Stimulated activated naive CD4-positive, alpha-beta T cell (primary cell): ENCODE measurements around the gene C16orf78.

Source experiments
- DNase-seq, 6 experiments: peaks; one replicate each; lab custom pipeline; 2025; lab: John Stamatoyannopoulos, UW

C16orf78 gene

GRCh38 chr16:49373504-49373903, at the start of gene C16orf78:
TSS of gene C16orf78 (plus strand) at chr16:49373804. CDS start at chr16:49373940, 136 bp downstream.
- no peak for DNase-seq

- DNase-seq = no peak
Measured at GRCh38 chr16:49324703-49325102, 48.9 kb upstream of the C16orf78 start.

DNA sequence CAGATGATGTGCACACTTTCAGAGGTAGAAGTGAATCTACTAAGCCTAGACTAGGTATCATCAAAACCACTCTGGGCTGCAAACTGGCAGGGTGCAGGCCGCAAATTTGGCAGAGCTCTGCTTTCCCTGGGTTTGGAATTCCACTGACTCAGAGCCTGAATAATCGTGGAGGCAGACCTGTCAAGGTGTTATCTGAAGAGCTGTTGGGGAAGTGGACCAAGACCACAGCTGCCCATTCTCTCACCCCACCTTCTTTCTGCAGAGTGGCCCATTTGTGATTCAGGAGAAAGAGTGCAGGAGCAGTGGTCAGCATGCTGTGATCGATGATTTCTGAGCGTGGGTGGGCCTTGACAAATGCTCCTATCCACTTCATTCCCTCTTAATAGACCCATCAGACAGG, 46.1 kb upstream of the C16orf78 start:
- no peak for DNase-seq

- no peak for DNase-seq
Measured at GRCh38 chr16:49328325-49328724, 45.3 kb upstream of the C16orf78 start.

- no peak for DNase-seq
Measured at GRCh38 chr16:49330562-49331201, 42.9 kb upstream of the C16orf78 start.

GRCh38 chr16:49332589-49333258, 40.9 kb upstream of the C16orf78 start:
- DNase-seq = no peak

DNA sequence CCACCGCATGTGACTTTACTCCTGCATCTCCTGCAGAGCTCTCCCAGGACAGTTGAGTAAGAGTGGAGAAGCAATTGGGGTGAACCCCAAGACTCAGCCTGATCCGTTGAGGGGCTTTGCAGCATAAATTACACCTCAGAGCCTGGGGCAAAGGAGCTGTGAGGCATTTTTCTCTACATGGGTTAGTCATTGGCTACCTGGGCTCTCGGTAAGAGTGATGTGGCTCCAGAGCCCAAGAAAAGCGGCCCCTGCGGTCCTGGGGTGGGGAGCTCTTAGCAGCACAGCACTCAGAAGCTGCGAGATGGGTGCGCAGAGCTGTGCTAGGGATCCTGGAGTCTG, 40.4 kb upstream of the C16orf78 start:
- no peak for DNase-seq

- DNase-seq = no peak
Measured at GRCh38 chr16:49335828-49336227, 37.8 kb upstream of the C16orf78 start.

GRCh38 chr16:49336581-49336980, 37.0 kb upstream of the C16orf78 start:
- DNase-seq = no peak

DNA sequence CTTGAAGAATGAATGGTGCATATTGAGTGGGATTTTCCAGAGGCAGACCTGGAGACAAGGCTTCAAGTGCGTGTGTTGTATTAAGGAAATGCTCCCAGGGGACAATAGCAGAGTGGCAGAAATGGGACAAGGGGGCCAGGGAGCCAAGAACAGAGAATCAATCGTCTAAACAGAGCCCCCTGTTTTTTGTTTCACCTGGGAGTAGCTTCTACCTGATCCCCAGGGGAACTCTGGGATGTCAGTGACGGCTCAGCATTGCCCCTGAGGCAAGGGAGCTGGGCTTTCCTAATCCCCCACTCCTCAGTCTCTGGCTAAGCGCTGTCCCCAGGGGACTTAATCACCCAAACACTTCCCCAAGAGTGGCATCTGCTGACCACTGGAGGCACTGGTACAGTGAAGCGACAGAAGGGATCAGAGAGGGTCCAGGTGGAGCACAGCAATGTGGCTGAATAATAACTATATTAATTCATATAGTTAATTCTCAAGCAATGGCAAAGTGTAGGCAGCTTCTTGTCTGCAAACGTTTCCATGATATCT, 35.7 kb upstream of the C16orf78 start:
- DNase-seq = no peak

DNA sequence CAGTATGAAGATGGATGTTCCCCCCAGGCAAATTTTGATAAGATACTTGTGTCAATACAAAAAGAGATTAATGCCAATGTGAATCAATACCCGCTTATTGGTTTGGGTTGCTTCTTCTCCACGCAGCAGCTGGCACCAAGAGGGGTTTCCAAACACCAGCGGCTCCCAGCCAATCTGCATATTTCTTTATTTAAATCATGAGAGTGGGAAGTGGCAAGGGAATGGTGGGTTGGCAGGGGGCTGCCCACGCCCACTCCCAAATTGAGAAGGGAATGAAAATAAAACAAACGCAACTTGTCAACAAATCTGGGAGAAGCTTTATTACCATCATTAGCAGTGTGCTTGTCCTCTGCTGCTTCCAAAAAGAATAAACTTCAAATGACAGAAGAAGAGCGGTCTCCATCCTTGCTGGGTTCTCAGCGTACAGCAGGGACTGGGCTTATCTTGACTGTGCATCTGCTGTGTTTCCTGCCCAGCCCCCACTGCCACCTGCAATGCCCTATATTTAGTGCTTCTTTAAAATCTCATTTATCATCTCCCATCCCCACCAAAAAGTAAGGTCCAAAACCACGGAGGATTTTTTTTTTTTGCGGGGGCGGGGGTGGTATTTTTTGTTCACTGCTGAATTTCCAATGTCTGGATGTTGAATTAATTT, 34.9 kb upstream of the C16orf78 start:
- DNase-seq = no peak

DNA sequence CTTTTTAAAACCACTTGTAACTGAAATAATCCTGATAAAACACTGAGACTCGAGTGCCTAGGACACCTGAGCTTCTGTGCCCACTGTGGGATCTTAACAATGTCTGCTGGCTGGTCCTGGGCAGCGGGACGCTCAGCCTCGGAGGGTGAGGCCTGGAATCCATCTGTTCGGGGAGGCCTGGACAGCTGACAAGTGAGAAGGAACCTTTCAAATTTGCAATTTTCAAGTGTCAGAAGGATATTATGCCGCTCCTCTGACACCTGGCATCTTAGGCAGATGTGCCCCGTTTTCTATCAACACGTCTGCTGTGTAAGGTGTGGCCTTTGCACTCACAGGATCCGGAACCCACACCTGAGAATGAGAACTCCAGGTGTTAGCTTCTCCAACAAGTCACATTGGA, 33.1 kb upstream of the C16orf78 start:
- no peak for DNase-seq

- DNase-seq = no peak
Measured at GRCh38 chr16:49341706-49342105, 31.9 kb upstream of the C16orf78 start.

DNA sequence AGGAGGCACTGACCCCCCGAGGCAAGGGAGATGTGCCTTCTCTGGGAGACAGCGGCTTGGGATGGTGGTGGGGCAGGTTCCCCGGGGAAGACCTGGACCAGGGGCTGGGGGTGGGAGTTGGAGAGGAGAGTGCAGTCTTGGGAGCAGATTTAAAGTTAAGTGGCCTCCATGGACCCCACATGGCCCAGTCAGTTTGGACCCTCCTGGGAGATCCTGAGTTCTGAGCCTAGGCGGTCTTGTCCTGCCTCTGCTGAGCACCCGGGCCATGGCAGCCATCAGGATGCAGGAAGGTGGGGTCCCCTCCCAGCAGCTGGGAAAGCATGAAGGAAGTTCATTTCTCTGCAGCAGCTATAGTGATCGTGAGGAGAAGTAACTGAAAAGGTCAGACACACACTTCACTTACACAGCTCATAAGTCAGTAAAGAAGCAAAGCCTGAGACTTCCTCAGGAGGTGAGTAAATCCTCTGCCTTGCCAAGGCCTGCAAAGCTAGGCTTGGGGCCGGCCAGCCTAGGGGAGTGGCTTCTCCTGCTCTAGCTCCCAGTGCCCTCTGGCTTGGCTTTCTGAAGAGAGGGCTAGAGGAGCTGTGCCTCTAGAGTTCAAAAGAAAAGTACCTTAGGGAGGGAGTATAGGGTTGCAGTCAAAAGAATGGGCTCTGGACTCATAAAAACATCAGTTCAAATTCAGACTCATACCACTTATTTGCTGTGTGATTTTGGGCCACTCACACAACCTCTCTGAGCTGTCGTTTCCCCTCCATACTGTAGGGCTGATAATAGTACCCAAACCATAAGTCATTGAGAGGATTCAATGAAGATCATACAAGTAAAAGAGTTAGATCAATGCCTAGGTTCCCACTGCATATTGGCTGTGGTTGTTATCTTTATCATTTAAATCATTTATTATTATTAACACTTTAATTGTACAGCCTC, 31.0 kb upstream of the C16orf78 start:
- no peak for DNase-seq

DNA sequence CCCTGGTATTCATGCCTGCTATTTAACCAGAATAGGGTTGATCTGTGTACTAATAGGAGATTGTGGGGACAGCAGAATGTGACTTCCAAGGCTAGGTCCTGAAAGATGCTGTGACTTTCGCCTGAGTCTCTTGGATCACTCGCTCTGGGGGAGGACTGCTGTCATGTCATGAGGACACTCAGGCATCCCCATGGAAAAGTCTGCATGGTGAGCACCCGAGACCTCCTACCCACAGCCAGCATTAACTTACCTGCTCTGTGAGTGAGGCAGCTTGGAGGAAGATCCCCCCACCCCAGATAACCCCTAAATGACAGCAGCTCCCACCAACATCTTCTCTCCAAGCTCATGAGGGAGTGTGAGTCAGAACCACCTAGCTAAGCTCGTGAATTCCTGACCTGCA, 30.3 kb upstream of the C16orf78 start:
- no peak for DNase-seq

GRCh38 chr16:49344401-49344800, 29.2 kb upstream of the C16orf78 start:
- no peak for DNase-seq

DNA sequence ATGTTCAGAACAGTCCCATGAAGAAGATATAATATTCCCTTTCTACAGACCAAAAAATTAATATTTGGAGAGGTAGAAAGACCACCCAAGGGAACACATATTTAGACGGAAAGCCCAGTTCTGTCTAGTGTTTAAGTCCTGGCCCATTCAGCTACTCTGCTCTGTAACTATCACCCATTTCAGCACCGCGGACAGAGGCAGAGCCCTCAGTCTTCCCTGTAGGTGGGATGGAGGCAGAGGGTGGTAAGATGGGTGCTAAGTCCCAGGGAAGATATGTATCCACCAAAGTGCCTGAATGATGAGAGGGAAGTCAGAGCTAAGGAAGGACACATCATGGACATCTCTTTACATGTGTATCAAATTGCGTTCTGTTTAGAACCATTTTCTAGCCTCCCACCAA, 27.8 kb upstream of the C16orf78 start:
- no peak for DNase-seq

DNA sequence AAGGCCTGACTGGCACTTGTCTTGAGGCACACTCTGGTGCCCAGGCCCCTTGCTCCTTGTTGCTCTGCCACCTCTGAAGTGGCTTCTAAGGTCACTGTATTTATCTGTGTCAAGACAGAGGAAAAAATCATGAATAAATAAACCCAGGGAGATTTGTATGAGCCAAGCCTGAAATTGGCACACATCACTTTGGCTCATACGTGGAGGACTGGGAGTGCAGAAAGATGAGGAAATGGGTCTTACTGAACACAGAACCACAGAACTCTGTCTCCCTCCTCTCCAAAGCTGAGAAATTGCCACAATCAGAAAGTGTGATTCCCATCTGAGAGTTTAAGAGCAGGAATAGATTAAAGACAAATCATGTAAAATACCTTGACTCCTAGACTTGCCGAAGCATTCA, 27.1 kb upstream of the C16orf78 start:
- DNase-seq = no peak

GRCh38 chr16:49347476-49347875, 26.1 kb upstream of the C16orf78 start:
- DNase-seq = no peak

DNA sequence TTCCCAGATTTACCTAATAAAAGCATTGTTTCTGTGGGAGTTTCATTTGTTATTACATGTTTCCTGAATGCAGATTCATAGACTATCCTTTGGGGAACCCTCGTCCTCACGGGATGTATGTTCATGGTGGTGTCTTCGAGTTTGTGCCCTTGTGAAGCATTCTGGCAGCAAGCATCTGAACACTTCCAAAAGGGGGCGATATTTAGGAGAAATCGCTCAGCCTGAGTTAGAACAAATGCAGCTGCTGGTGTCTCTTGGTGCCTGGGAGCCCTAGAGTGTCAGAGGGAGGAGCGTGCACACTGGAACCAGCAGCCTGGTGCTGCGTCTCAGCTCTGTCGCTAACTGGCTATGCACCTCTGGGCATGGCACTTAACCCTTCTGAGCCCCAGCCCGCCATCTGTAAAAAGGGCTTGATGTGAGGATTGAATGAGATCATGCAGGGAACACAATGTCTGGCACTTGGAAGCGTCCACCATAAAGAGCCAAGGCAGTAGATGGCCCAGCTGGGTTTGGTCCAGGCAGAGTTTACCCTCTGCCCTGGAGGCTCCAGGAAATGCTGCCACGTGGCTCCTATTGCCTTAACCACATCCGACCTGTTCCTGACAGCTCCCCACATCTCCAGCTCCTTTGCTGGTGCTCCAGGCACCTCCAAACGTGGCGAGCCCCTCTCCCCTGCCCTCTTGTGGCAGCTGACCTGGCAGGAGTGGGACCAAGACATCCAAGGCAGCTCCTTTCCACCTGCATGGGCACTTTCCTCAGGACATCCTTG, 25.0 kb upstream of the C16orf78 start:
- no peak for DNase-seq

DNA sequence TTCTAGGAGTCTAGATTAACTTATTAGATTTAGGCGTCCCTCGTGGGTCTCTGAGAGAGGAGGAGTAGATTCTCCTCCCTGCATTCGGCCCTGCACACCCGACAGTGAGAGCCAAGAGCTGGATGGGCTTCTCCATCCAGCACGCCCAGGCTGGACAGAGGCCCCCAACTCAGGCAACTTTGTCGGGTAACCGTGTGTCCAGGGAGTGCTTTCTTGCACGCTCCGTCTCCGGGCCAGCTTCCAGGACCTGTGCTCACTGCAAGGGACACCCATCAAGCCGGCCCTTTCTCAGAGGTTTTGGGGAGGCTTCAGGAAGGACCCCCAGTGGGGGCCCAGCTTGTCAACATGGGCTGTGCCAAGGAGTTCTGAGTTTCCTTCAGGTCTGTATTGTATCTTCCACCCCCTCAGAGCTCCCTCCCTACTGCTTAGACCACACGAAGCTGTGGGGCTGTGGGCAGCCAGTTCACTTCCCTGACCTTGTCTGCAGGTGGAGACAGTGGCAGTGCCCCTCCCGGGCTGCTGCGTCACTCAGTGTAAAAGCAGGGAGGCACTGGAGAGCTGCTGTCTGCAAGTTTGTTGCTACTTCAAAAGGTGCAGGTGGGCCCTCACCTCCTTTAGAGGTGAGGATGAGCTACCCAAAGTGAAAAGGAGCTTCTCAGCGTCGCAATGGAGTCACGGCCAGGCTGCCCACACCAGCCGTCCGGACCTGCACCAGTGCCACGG, 24.0 kb upstream of the C16orf78 start:
- DNase-seq = no peak
